Eye (tissue), 1 donor: Measurements from ENCODE around the gene CDKL2.

ENCODE experiments used
- DNase-seq: peaks from one replicate; pipeline ENCODE4 v3.0.0-alpha.2; 2015

CDKL2 gene

DNA sequence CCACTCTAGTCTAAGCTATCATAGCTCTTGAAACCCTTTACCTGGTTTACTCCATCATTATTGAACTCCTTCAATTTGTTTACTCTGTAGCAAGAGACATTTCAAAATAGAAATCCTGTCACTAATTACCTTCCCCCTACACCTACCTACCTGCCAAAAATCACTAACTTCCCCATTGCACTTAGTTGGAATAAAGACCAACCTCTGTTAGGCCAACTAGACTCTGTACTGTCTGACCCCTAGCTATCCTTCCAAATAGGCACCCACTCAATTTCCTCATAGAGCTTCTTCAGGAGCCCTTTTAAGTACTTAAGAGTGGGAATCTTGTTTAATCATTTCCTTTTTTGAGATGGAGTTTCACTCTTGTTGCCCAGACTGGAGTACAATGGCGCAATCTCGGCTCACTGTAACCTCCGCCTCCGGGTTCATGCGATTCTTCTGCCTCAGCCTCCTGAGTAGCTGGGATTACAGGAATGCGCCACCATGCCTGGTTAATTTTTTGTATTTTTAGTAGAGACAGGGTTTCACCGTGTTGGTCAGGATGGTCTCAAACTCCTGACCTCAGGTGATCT, 8.9 kb upstream of the CDKL2 start:
- DNase-seq = no peak

DNA sequence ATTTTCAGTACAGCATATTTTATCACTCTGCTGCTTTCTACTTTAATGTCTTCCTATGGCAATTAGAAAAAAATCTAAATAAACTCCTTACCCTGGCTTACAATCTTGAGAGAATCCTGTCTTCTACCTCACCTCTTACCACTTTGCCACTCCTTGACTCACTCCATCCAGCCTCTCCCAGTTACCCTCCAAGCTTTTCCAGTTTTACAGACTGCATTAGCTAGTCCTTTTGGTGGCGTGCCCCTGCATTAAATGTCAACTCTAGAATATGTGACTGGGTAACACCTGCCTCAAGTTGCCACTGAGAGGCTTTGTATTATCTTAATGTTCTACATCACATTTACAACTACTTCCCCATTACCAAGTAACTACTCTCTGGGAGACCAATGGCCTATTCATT, 7.5 kb upstream of the CDKL2 start:
- DNase-seq = no peak

DNA sequence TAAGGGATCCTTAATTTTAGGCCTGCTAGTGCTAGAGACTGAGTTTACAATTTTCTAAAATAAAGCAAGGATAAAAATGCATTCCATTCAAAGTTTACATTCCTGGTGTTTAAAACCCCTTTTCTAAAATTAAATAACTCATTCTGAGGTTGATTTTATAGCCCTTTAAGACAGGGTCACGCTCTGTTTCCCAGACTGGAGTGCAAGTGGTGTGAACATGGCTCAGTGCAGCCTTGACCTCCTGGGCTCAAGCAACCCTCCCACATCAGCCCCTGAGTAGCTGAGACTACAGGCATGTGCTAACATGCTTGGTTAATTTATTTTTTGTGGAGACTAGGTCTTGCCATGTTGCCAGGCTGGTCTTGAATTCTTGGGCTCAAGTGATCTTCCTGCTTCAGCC, 6.8 kb upstream of the CDKL2 start:
- DNase-seq = no peak

DNA sequence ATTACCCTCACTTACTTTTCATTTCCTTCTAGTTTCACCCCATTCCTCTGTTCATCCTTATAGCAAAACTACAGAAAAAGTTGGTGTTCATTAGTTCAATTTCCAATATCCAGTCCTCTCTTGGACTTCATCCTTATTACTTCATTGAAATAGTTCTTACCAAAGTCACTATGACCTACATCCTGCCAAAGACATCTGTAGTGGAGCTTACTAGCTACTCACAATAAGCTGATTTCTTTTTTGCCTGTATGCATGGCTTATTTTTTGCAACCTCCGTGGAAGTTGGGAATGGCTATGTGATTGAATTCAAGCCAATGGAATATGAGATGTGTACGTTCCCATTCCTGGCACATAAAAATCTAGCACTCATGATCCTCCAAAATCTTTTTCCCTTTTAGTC, 4.6 kb upstream of the CDKL2 start:
- no peak for DNase-seq

DNA sequence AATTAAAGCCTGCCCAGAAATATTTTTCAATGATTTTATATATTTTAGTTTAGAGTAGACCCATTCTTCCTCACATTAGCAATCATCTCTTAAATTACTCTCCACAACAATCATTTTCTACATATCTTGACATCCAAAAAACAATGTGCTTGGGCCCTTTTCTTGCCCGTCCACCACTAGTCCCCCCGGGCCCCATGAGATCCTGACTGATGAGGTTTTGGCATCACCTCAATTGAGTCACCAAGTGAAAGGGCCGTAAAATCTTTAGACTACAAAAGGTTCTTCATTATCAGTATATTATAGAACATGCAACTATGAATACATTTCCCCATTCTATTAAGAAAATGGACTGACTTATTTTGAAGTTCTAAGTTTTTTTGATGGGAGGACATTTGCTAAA, 4.0 kb upstream of the CDKL2 start:
- no peak for DNase-seq

DNA sequence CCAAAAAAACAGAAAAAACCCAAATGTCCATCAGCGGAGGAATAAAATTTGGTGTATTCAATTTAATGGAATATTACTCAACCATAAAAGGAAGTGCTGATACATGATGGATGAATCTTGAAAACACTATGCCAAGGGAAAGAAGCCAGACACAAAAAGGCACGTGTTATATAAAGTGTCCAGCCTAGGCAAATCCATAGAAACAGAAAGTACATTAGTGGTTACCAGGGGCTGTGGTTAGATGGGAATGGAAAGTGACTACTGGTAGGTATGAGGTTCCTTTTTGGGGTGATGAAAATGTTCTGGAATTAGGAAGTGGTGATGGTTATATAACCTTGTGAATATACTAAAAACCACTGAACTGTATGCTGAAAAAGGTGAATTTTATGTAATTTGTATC, 3.5 kb upstream of the CDKL2 start:
- no peak for DNase-seq

DNA sequence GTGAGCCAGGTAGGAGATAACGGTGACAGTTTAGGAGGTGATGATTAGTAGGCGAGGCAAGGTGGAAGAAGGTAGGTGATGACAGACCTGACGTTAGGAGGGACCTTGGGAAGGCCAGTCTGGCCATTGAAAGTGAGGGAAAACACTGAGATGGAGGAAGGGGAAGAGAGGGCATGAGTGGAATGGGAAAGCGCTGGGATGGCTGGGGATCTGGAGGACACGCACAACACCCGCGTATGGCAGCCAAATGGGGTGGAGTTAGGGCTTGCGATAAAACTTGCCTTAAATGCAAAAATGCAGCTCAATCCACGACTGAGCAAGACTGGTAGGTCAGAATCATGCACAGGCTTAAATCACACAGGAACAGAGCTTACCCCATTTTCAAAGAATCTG, 605 bp upstream of the CDKL2 start:
- DNase-seq = no peak

DNA sequence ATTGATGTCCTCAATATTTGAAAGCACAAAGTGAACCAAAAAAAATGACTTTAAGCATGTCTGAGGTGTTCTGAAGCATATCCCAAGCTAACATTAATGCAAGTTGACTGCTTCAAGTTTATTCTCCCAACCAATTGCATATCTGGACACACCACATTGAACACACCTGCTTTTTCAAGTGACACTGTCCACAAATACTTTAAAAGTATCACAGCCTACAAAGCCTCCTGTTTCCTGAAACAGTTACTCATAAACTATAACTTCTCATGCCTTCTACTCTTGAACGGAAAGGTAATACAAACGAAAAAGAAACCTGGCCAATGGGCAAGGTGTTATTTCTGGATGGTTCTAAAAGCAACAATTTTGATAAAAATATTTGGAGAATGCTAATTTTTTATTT, 1.1 kb downstream of the CDKL2 start:
- peak; percentile 19 for DNase-seq

DNA sequence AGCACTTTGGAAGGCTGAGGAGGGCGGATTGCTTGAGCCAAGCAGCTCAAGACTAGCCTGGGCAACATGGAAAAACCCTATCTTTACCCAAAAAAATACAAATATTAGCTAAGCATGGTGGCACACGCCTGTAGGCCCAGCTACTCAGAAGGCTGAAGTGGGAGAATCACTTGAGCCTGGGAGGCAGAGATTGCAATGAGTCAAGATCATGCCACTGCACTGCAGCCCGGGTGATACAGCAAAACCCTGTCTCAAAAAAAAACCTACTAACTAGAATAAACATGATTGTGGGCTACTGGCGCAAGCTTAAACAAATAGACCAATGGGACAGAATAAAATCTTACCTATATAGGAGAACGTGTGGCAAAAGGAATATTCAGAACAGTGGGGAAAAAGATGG, 7.3 kb downstream of the CDKL2 start:
- DNase-seq = no peak

DNA sequence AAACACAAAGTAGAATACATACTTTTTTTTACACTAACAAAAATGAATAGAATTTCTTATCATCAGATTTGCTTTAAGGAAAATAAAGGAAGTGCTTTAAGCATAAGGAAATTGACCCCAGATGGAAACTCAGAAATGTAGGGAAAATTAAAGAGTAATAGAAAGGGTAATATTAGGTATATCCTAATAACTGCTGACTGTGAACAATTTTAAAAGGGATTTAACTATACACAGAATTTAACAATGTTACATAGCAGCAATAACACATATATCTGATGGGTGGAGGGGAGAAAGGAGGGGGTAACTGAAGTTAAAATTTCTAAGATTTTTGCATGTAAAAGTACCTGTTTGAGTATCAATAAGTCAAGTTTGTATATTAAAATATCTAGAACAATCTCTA, 8.6 kb downstream of the CDKL2 start:
- no peak for DNase-seq

DNA sequence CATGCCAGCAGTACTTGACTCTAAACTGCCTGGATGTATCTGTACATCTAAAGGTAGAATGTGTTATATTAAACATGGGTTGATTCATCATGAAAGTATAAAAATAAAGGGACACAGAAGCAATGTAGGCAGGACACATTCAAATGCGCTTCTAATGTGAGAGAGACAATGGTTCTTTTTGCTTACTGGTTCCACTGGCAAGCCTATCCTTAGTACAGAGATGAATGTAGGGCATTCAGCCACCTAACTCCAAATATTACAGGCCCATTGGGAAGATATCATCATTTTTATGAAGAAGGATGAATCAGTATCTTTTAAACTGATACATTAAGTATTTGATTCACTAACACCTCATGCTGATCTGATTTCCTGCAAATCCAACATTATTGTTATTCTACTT, 18.0 kb downstream of the CDKL2 start:
- no peak for DNase-seq

DNA sequence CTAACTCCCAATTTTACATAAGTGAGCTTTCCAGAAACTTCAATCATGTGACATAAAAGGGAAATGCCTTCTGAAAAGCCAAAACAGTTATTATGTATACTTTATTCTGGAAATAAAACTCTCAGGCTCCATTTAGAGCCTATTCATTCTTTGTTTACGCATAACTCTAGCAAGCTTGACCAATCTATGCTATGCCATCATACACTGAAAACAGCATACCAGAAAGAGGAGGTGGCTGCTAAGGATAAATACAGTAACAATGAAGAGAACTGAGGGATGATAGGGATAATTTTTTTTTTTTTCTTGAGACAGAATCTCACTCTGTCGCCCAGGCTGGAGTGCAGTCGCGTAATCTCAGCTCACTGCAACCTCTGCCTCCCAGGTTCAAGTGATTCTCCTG, 24.4 kb downstream of the CDKL2 start:
- DNase-seq = no peak

DNA sequence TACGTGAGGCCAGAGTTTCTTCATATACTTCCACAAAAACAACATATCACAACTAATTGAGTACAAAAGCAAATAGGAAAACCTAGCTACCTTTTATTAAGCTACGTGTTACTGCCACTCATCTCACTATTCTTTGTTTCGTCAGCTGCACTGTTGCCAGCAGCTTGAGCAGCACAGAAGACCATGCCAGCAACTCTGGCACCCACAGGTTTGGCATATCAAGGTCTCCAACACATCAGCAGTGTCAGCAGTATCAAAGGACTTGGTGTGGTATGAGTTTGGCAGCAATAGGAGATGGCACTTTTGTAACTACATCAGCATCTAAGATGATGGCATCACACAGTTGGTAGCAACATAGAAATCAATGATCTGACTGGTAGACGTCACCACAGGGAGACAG, 30.7 kb downstream of the CDKL2 start:
- DNase-seq = no peak

DNA sequence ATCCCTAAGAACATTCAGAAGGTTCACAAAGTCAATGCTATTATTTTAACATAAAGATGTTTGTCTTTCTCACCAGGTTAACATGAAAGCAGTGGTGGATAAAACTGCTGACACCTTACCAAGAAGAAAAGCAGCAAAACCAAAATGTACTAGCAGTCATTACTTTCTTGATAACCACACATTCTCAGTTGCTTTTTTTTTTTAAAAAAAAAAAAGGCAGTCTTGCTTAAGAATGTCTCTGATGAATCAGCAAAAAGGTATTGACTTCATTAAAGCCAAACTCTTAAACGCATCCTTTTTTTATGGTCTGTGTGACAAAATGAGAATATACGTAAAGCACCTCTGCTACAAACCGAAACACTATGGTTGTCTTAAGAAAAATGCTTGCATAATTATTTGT, 31.9 kb downstream of the CDKL2 start:
- no peak for DNase-seq

DNA sequence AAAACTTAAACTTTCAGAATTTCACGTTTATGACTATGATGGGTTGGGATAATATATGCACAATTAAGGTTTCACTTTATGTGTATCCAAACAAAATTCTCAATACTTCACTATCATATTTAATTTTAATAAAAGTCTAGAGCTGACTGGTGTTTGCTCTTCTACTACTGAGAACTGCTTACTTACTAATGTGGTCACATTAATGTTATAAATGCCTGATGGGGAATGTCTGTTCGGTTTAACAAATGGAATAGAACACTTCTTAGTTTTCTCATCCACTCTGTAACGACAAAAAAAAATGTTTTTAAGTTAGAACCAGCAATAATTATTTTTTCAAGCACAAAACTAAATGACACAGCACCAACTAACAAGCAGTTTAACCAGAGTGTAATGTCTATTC, 34.3 kb downstream of the CDKL2 start:
- no peak for DNase-seq

DNA sequence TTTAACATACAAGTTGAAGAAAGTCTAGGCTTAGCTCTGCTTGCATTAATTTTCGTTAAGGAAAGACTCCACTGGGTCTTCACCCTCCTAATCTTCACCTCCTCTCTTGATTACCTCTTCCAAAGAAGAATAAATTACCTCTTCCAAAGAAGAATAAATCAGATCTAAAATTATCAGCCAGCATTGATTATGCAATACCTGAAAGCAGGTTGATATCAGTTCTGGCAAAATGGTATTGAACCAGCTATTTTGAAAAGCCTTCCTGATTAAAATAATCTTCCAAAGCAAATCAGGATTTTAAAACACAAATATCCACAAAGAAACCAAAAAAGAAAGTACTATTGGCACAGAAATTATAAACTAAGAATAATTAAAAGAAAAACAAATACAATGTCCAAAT, 36.9 kb downstream of the CDKL2 start:
- no peak for DNase-seq

DNA sequence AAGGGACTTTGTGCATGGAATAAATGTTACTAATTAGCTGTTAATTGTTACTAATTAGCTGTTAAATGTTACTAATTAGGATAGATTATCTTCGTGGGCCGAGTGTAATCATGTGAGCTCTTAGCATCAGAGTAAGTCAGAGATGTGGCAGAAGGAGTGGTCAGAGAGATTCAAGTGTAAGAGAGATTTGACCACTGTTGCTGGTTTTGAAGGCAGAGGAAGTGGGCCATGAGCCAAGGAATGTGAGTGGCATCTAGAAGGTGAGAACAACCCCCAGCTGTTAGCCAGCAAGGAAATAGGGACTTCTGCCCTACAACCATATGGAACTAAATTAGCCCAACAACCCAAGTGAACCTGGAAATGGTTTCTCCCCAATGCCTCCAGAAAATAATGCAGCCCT, 46.3 kb downstream of the CDKL2 start:
- DNase-seq = no peak

DNA sequence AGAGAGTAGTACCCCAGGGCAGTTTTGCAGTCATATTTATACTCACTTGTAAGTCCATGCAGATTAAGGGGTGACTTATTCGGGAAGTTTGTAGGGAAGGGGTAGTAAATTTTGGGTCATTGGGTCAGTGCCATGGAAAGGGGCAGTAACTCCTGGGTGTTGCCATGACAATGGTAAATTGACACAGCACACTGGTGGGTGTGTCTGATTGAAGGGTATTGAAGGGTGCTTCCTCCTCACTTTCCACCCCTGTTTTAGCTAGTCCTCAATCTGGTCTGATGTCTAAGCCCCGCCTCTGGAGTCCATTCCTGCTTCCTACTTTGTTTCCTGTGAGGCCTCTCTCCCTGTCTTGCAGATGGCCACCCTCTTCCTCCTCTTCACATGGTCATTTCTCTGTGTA, 62.6 kb downstream of the CDKL2 start:
- DNase-seq = no peak

DNA sequence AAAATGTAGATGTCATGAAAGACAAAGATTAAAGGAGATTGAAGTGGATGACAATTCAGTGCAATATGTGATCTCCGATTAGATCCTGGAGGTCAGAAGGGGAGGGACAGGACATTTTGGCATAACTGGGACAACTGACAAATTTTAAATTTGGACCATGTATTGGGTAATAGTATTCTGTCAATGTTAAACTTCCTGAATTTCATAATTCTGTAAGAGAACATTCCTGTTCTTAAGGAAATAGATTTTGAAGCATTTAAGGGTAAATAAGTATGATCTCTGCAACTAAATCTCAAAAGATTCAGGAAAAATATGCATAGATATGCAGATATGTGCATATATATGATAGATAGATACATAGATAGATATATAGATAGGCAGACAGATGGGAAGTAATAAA, 63.4 kb downstream of the CDKL2 start:
- no peak for DNase-seq

DNA sequence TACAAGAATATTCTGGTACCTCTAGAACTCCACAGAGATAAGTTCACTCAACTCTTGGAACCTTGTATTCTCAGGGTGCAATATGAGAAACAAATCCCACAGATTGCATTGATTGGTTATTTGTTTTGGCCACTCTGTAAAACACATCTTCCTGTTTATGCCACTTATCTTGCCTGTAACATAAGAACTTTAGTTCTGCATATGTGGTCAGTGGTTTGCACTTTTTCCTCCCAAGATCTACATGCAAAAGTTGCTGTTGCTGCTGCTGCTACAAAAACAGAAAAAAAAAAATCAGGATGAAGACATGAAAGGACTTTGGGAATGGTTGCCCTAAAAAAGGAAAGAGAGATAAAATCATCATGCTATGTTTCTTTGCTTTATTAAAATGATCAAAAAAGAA, 64.8 kb downstream of the CDKL2 start:
- no peak for DNase-seq

DNA sequence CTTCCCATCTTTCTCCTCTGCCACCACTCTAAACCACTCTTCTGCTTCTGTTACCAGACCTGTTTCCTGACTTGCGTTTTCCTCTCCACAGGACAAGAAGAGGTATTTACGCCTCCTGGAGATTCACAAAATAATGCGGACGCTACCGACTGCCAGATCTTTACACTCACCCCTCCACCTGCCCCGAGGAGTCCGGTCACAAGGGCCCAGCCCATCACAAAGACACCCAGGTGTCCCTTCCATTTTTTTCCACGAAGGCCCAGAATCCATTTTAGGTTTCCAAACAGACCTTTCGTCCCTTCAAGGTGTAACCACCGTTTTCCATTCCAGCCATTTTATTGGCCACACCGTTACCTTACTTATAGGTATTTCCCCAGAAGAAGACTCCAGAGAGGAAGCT, 66.3 kb downstream of the CDKL2 start:
- DNase-seq = no peak

DNA sequence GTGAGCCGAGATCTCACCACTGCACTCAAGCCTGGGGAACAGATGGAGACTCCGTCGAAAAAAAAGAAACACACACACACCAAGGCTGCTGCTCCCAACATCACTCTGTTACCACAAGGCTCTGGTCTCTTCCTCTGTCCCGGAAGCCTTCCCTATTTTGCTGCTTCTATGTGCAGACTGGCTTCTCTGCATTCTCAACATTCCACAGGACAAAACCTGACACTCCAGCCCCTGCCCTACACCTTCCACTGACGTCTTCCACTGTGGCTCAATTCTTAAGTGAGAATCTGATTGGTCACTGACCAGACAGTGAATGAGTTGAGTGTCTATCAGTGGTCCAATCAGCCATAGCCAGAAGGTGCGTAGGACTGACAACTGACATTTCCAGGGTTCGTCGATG, 68.5 kb downstream of the CDKL2 start:
- peak; percentile 3 for DNase-seq

DNA sequence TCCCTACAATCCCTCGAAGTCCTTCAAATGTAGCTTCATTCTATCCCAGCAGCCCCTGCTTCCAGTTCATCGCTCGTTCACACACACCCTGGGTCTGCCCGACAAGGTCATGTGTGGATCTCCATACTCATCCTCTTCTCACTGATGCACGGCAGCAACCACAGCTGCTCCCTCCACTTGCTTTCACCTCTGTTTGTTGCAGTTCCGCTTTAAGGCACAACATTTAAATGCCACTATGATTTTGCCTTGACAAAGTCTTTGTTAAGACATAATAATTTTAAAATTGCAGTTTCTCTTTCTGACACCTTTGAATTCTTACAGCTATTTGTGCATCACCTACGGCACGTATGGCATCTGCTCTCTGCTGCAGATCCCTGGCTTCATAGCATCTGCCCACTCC, 72.6 kb downstream of the CDKL2 start:
- DNase-seq = no peak

DNA sequence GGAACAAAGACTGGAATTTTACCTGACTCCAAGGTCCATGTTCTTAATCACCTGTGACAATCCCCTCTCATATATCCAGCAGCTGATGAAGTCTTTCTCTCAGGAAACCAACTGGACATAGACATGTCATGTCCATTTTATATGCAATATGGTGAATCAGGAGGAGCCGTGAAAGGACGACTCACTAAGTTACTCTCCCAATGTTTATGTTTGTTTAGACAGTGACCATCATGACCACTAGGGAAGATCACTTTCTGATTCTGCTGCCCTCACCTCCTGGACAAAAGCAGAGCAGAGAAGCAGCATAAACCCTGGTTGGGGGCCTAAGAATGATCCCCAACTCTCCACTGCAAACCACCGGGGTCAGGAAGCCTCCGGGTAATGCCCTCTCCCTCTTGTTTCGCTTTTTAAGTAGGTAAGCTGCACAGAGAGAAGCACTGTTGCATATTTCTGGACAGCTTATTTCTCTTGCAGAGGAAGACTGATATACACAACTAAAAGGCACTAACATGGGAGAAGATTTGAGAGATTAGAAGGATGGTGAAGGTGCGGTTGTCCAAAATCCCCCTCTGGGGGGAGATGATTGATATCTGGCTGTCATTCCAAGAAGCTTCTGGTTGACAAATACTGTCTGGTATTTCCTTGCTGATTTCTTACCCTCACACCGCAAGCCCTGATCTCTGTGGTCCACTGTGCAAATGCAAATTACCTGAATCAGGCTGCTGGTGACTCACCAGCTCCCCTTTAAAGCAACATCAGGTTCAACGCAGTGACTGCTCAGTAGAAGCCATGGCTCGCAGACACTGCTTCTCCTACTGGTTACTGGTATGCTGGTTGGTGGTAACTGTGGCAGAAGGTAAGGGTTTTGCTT, 74.8 kb downstream of the CDKL2 start, which contains the start of gene ODAPH:
Gene ODAPH (plus strand): TSS at position 773 of the 871 bp plus-strand sequence. CDS start 17 bp downstream, at position 790.
- DNase-seq = no peak

DNA sequence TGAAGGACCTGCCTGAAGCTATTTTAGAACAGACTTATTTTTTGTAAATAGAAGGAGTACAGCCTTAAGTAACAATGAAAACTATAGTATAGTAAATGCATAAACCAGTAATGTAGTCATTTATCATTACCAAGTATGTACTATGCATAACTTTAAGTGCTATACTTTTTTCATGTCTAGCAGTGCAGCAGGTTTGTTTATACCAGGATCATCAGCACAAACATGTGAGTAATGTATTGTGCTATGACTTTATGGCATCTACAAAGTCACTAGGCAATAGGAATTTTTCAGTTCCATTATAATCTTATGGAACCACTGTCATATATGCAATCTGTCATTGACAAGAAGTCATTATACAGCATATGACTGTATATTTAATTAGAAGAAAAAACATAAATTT, 77.9 kb downstream of the CDKL2 start:
- no peak for DNase-seq
